CD4-positive, alpha-beta memory T cell (primary cell): ENCODE measurements around the gene TMEM45A. TPM values are rescaled to one million over a fixed set of nuclear protein-coding genes. Genes with fewer than 3 reads are reported as not detected.
"Not testable (repeated sequence)": the region's sequence is repeated elsewhere in the genome, so short reads cannot be mapped to it uniquely, and the experiment has no call there.

Experiments used
- CTCF ChIA-PET: fragments of 350-600 bp; sonication (Branson Sonifier 250); formaldehyde crosslinking; loops from one replicate; lab custom pipeline; 2021; ENCODE audit warnings: inconsistent platforms; ENCODE audit not compliant: partially characterized antibody; lab: Charles Lee
- POLR2A ChIA-PET: fragments of 350-600 bp; sonication (Branson Sonifier 250); formaldehyde crosslinking; loops from one replicate; lab custom pipeline; 2021; ENCODE audit not compliant: partially characterized antibody; lab: Charles Lee
- DNase-seq, 5 donors: peaks; one replicate each; pipeline versions ENCODE4 v3.0.0 to v3.0.0-alpha.2; 2020 to 2022; ENCODE audit warnings: mixed read lengths in 1 of 5
- H3K27ac ChIP-seq: one replicate; pipeline ENCODE4 v1.7.0; 2013; ENCODE audit warnings: low read depth, low read length
- H3K27me3 ChIP-seq: 2 replicates; pipeline ENCODE4 v1.7.0; 2013; ENCODE audit warnings: mild to moderate bottlenecking, low read length, moderate library complexity; ENCODE audit not compliant: insufficient read depth
- H3K36me3 ChIP-seq: 2 replicates; pipeline ENCODE4 v1.7.0; 2013; ENCODE audit warnings: mild to moderate bottlenecking, low read length, moderate library complexity; ENCODE audit not compliant: insufficient read depth
- H3K4me1 ChIP-seq: 2 replicates; pipeline ENCODE4 v1.7.0; 2013; ENCODE audit warnings: mild to moderate bottlenecking, low read length, moderate library complexity; ENCODE audit not compliant: insufficient read depth
- H3K4me3 ChIP-seq, 2 donors: one replicate each; pipeline ENCODE4 v1.7.0; 2013; ENCODE audit warnings: low read length in 2 of 2, mild to moderate bottlenecking in 1 of 2
- H3K9me3 ChIP-seq, 2 donors: one replicate each; pipeline ENCODE4 v1.7.0; 2013; ENCODE audit warnings: low read length in 2 of 2, control low read depth in 1 of 2; ENCODE audit not compliant: control insufficient read depth in 1 of 2
- H3K27ac Mint-ChIP-seq, 7 donors: one replicate each; pipeline ENCODE4 v1.8.0; 2020 to 2021; ENCODE audit warnings: mixed read lengths in 7 of 7, mild to moderate bottlenecking in 6 of 7, inconsistent platforms in 3 of 7, moderate library complexity in 3 of 7
- H3K27me3 Mint-ChIP-seq, 2 donors: one replicate each; pipeline ENCODE4 v1.8.0; 2020 to 2021; ENCODE audit warnings: mixed read lengths in 2 of 2
- H3K36me3 Mint-ChIP-seq, 2 donors: one replicate each; pipeline ENCODE4 v1.8.0; 2020 to 2021; ENCODE audit warnings: mixed read lengths in 2 of 2, inconsistent platforms in 1 of 2, mild to moderate bottlenecking in 1 of 2
- H3K4me1 Mint-ChIP-seq, 4 donors: one replicate each; pipeline ENCODE4 v1.8.0; 2020 to 2021; ENCODE audit warnings: mixed read lengths in 4 of 4, mild to moderate bottlenecking in 1 of 4
- H3K4me3 Mint-ChIP-seq, 8 donors: one replicate each; pipeline ENCODE4 v1.8.0; 2020 to 2021; ENCODE audit warnings: mixed read lengths in 8 of 8, mild to moderate bottlenecking in 7 of 8, moderate library complexity in 6 of 8, inconsistent platforms in 3 of 8
- H3K9me3 Mint-ChIP-seq, 8 donors: one replicate each; pipeline ENCODE4 v1.8.0; 2020 to 2021; ENCODE audit warnings: mixed read lengths in 8 of 8, mild to moderate bottlenecking in 5 of 8, inconsistent platforms in 3 of 8, moderate library complexity in 1 of 8
- intact Hi-C: fragments of 100-400 bp; cut with micrococcal nuclease; formaldehyde crosslinking; loops from one replicate; pipeline ENCODE4 v1.15.1; 2023
- polyA plus RNA-seq, 2 donors: library from polyadenylated mRNA; unstranded; fragments of 300-500 nt; fragmentation: Illumina TruSeq; gene quantifications; one replicate each; pipeline ENCODE4 v1.2.3, GENCODE V29; 2021
- total RNA-seq, 2 experiments: library from RNA; stranded (reverse); gene quantifications; one replicate each; pipeline ENCODE4 v1.2.3, GENCODE V29; 2021

The TMEM45A gene, protein sequence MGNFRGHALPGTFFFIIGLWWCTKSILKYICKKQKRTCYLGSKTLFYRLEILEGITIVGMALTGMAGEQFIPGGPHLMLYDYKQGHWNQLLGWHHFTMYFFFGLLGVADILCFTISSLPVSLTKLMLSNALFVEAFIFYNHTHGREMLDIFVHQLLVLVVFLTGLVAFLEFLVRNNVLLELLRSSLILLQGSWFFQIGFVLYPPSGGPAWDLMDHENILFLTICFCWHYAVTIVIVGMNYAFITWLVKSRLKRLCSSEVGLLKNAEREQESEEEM
- total RNA-seq (under 1 TPM in 1 of 2 experiments, not detected in 1; 0.23 TPM), polyA plus RNA-seq (not detected)

DNA sequence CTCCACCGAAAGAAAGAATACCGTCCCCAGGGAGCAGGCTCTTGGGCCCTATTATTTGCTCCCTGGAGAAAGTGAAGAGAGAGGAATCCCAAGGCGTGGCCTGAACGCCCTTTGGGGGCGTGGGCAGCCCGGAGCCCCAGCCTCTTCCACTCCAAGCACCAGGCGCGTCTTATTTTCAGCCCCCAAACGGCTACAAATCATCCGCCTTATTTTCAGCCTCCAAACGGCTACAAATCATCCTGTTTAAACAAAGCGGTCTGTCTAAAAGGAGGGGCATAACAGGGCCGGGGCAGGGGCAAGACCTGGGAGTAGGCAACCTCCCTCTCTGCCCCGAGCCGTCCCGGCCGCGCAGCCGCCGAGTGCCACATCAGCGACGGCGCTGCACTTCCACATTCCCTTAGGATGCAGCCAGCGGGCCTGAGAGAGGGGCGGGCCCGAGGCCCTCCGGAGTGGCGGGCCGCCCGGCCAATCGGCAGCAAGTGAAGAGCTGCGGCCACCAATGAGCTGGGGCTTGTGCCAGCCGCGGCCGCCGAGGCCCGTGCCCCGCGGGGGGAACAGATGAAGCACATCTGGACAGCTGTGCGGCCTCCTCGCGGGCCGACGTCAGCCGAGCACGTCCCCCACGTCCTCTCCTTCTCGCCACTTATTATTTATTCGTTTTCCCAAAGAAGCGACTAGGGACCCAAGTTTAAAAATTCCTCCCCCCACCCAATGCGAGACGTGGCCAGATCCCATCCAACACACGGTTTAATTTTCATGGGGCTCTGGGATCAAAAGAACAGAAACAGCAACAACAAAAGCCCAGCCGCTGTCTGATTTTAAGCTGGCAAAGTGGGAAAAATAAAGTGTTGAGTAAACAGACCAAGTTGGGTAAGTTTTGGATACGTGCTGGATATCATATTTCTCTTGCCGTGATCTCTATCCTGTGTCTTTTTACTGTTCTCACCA, at the start of gene TMEM45A:
Gene TMEM45A, plus strand, starts transcription at position 561 of the 948 bp plus-strand sequence. CDS start 62,593 bp downstream, outside the sequence.
- H3K27ac Mint-ChIP-seq: peak within 1 kb of the TSS in 6 of 7 donors; percentile 11 to 65 (median 36)
- no peaks in the 10 kb centered on the region for H3K9me3 Mint-ChIP-seq

DNA sequence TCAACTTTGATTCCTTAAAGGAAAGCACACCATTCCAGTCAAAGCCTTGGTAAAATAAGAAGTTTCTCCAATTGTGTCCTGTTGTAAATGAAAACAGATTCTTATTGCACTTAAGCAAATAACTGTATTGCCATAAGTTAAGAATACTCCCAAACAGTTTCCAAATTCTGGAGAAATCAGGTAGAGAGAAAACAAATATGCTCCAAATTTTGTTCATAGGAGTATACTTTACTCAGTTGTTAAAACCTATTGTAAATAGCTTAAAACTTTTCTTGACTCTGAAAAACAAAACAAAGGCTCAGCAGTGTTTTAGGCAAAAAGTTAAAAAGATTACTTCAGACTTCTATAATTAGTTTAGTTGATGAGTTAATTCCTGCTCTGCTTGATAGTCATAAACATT, 48.7 kb upstream of the TMEM45A start:
- Mint-ChIP-seq H3K27ac (no peak overlapping the region), H3K9me3 (peaks cover 0 to 10% (median under 1%) of the 10 kb centered on the region in 8 donors), H3K4me3 (no peak overlapping the region), H3K27me3 (peaks cover 0 to 5% of the 10 kb centered on the region in 2 donors), H3K4me1 (peaks cover 7 to 9% (median 8%) of the 10 kb centered on the region in 4 donors), H3K36me3 (no peaks in the 10 kb centered on the region)
- no peaks in the 10 kb centered on the region for H3K36me3 ChIP-seq
- intact Hi-C loops: no loop called here
- no peaks in the 10 kb centered on the region for H3K9me3 ChIP-seq
- H3K4me3 ChIP-seq: no peak overlapping the region
- no peaks in the 10 kb centered on the region for H3K27me3 ChIP-seq
- CTCF ChIA-PET: no interaction called here
- POLR2A ChIA-PET: no interaction called here
- H3K27ac ChIP-seq: no peak overlapping the region
- H3K4me1 ChIP-seq: peaks cover 7% of the 10 kb centered on the region
- no peak for DNase-seq

More for the DNA sequence above, at the start of gene TMEM45A:
- no peaks in the 10 kb centered on the region for H3K27me3 ChIP-seq
- H3K4me3 ChIP-seq: peak within 1 kb of the TSS; percentile 42 to 49
- Mint-ChIP-seq H3K4me1 (peaks cover 5 to 15% (median 8%) of the 10 kb centered on the region in 4 donors), H3K36me3 (no peaks in the 10 kb centered on the region), H3K4me3 (peak within 1 kb of the TSS; percentile 69 to 89 (median 86)), H3K27me3 (peaks cover 5 to 8% of the 10 kb centered on the region in 2 donors)
- H3K27ac ChIP-seq: peak within 1 kb of the TSS; percentile 26
- H3K9me3 ChIP-seq: no peaks in the 10 kb centered on the region
- intact Hi-C loops: loop anchor here (1.0 to 10.0 kb wide), 3 partner anchors 92 to 232 kb away; partner anchors contain the start of genes LNP1, NIT2, TBC1D23 and TOMM70
- H3K4me1 ChIP-seq: peaks cover 12% of the 10 kb centered on the region
- peak; percentile 53 to 79 (median 72) for DNase-seq
- ChIA-PET POLR2A (interaction anchor here (0.6 to 1.0 kb wide), 2 partner anchors 92 to 232 kb away, joined by 3 to 5 read pairs; partner anchors contain the start of genes LNP1, TBC1D23 and TOMM70), CTCF (interaction anchor here (0.7 to 1.2 kb wide), 3 partner anchors 9 to 744 kb away, joined by 3 to 5 read pairs (median 3); no protein-coding TSS in a partner anchor)
- H3K36me3 ChIP-seq: no peaks in the 10 kb centered on the region

DNA sequence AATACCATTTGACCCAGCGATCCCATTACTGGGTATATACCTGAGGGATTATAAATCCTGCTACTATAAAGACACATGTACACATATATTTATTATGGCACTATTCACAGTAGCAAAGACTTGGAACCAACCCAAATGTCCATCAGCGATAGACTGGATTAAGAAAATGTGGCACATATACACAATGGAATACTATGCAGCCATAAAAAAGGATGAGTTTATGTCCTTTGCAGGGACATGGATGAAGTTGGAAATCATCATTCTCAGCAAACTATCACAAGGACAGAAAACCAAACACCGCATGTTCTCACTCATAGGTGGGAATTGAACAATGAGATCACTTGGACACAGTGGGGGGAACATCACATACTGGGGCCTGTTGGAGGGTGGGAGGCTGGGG, 45.4 kb upstream of the TMEM45A start:
- POLR2A ChIA-PET, H3K27ac Mint-ChIP-seq, H3K9me3 ChIP-seq, intact Hi-C loops, H3K4me3 Mint-ChIP-seq, H3K27ac ChIP-seq, DNase-seq, H3K27me3 ChIP-seq, H3K4me1 Mint-ChIP-seq, H3K27me3 Mint-ChIP-seq, H3K36me3 Mint-ChIP-seq, H3K4me1 ChIP-seq, CTCF ChIA-PET, H3K36me3 ChIP-seq, H3K4me3 ChIP-seq: not testable (repeated sequence)
- peaks cover 0 to 10% (median under 1%) of the 10 kb centered on the region in 8 donors for H3K9me3 Mint-ChIP-seq

DNA sequence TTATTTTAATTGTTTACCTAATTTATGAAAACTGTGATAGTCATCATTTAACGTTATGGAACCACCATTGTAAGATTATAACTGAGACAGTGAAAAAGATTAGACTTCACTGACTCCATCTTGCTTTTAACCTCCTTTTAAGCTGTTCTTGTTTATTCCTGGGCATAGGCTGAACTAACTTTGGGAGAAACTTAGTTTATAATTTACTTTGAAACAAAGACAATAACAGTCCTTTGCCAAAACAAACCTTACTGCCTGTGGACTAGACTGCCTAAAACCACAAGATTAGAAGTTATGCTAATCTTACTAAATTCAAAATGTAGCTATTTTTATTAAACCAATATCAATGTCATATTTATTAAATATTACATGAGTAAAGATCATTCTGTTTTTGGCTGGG, 44.3 kb upstream of the TMEM45A start:
- ChIA-PET CTCF (interaction anchor here (1.2 to 1.7 kb wide), 2 partner anchors 15 to 17 kb away, joined by 3 to 4 read pairs; no protein-coding TSS in a partner anchor), POLR2A (no interaction called here)
- H3K4me3 ChIP-seq: no peak overlapping the region
- intact Hi-C loops: no loop called here
- H3K27ac Mint-ChIP-seq: no peak overlapping the region
- no peak overlapping the region for H3K27ac ChIP-seq
- H3K9me3 Mint-ChIP-seq: peaks cover 0 to 10% (median under 1%) of the 10 kb centered on the region in 8 donors
- no peak for DNase-seq
- no peaks in the 10 kb centered on the region for H3K36me3 ChIP-seq
- H3K4me1 ChIP-seq: no peaks in the 10 kb centered on the region
- no peaks in the 10 kb centered on the region for H3K9me3 ChIP-seq
- H3K4me1 Mint-ChIP-seq: no peaks in the 10 kb centered on the region
- H3K36me3 Mint-ChIP-seq: no peaks in the 10 kb centered on the region
- H3K27me3 Mint-ChIP-seq: peaks cover 0 to 5% of the 10 kb centered on the region in 2 donors
- H3K4me3 Mint-ChIP-seq: no peak overlapping the region
- no peaks in the 10 kb centered on the region for H3K27me3 ChIP-seq

DNA sequence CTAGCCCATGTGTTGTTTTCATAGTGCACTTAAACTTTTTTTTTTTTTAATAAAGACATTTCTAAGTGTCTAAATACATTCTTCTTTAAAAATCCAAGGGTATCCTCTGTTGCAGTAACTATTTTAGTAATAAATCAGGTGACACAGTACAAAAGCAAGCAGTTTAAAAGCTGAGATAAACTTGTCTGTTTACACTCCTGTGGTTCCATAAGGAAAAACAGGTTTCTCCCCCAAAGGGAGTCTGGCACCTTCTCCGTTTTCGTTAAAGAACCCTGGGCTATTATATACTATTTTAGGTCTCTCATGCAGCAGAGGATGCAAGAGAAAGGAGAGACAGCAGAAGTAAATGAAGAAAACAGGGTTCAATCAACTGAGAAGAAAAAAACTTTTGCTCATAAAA, 43.2 kb upstream of the TMEM45A start:
- H3K27me3 Mint-ChIP-seq: peaks cover 0 to 5% of the 10 kb centered on the region in 2 donors
- POLR2A ChIA-PET: no interaction called here
- intact Hi-C loops: no loop called here
- no peaks in the 10 kb centered on the region for H3K36me3 Mint-ChIP-seq
- no peak overlapping the region for H3K4me3 Mint-ChIP-seq
- CTCF ChIA-PET: interaction anchor here (1.7 kb wide), 1 partner anchor 16 kb away, joined by 4 read pairs; no protein-coding TSS in a partner anchor
- DNase-seq: no peak
- Histone ChIP-seq H3K27me3 (no peaks in the 10 kb centered on the region), H3K4me3 (no peak overlapping the region), H3K9me3 (no peaks in the 10 kb centered on the region), H3K4me1 (no peaks in the 10 kb centered on the region), H3K27ac (no peak overlapping the region), H3K36me3 (no peaks in the 10 kb centered on the region)
- no peak overlapping the region for H3K27ac Mint-ChIP-seq
- no peaks in the 10 kb centered on the region for H3K4me1 Mint-ChIP-seq
- peaks cover 0 to 10% (median under 1%) of the 10 kb centered on the region in 8 donors for H3K9me3 Mint-ChIP-seq

DNA sequence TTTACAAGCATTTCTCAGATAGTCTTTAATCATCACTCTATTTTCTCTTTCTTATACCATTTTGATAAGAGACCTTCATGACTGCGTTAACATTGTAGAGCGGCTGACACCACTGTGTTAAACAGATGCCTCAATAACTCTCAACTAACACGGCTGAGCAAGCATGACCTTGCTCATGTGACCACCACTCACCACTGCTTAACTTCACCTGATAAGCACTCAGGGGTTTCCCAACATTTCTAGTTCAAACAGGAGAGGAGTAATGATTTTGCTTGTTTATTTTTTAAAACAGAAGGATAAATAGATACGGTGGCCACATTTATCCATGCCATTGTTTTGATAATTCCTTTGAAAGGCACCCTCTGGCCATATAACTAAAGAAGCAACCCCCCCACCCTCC, 37.7 kb upstream of the TMEM45A start:
- Histone ChIP-seq H3K4me3 (no peak overlapping the region), H3K4me1 (no peaks in the 10 kb centered on the region), H3K36me3 (no peaks in the 10 kb centered on the region), H3K27me3 (no peaks in the 10 kb centered on the region), H3K9me3 (no peaks in the 10 kb centered on the region), H3K27ac (no peak overlapping the region)
- H3K36me3 Mint-ChIP-seq: no peaks in the 10 kb centered on the region
- CTCF ChIA-PET: no interaction called here
- H3K4me1 Mint-ChIP-seq: no peaks in the 10 kb centered on the region
- DNase-seq: no peak
- H3K9me3 Mint-ChIP-seq: peaks cover 0 to 1% (median 0%) of the 10 kb centered on the region in 8 donors
- POLR2A ChIA-PET: no interaction called here
- no peak overlapping the region for H3K27ac Mint-ChIP-seq
- no peak overlapping the region for H3K4me3 Mint-ChIP-seq
- H3K27me3 Mint-ChIP-seq: no peaks in the 10 kb centered on the region
- intact Hi-C loops: no loop called here
